Small intestine (tissue), 7 donors: ENCODE results near the gene HMCN1. TPM values are rescaled to one million over a fixed set of nuclear protein-coding genes. Genes with fewer than 3 reads are reported as not detected.

Experiments
- DNase-seq, 2 donors: peaks; one replicate each; pipeline versions ENCODE4 v3.0.0 to v3.0.0-alpha.2; 2013
- FAIRE-seq: peaks from 2 replicates; lab custom pipeline; 2012; peaks lifted over from hg19 to GRCh38; lab: Jason Lieb, UNC
- H3K27ac ChIP-seq, 3 donors: one replicate each; pipeline ENCODE4 v1.5.1; 2013; ENCODE audit warnings: low read length in 2 of 3, mild to moderate bottlenecking in 2 of 3, control low read depth in 1 of 3, inconsistent platforms in 1 of 3, low read depth in 1 of 3, moderate library complexity in 1 of 3
- H3K27me3 ChIP-seq, 3 donors: one replicate each; pipeline ENCODE4 v1.6.1; 2013; ENCODE audit warnings: low read length in 3 of 3, inconsistent platforms in 1 of 3; ENCODE audit not compliant: control insufficient read depth in 3 of 3, insufficient read depth in 3 of 3
- H3K36me3 ChIP-seq, 3 donors: one replicate each; pipeline ENCODE4 v1.6.1; 2013; ENCODE audit warnings: low read length in 3 of 3, inconsistent platforms in 1 of 3, low read depth in 1 of 3, mild to moderate bottlenecking in 1 of 3, moderate library complexity in 1 of 3; ENCODE audit not compliant: control insufficient read depth in 3 of 3, insufficient read depth in 2 of 3
- H3K4me1 ChIP-seq, 3 donors: one replicate each; pipeline ENCODE4 v1.6.1; 2013; ENCODE audit warnings: low read length in 2 of 3, inconsistent platforms in 1 of 3, low read depth in 1 of 3, mild to moderate bottlenecking in 1 of 3, moderate library complexity in 1 of 3; ENCODE audit not compliant: control insufficient read depth in 3 of 3, insufficient read depth in 2 of 3
- H3K4me3 ChIP-seq, 3 donors: one replicate each; pipeline ENCODE4 v1.5.1; 2013; ENCODE audit warnings: low read length in 3 of 3, control low read depth in 1 of 3, inconsistent platforms in 1 of 3, low read depth in 1 of 3, mild to moderate bottlenecking in 1 of 3, moderate library complexity in 1 of 3
- H3K9me3 ChIP-seq, 2 donors: one replicate each; pipeline ENCODE4 v1.6.1; 2013; ENCODE audit warnings: low read depth in 1 of 2, low read length in 1 of 2; ENCODE audit not compliant: control insufficient read depth in 2 of 2, insufficient read depth in 1 of 2
- WGBS, 3 donors: extraction: QIAGEN DNeasy Blood & Tissue Kit; methylation state at CpG; one replicate each; pipeline ENCODE4 v1.1.7; 2013; 5-methylcytosine and 5-hydroxymethylcytosine counted together
- polyA plus RNA-seq, 4 donors: library from polyadenylated mRNA; stranded (reverse) in 3 of 4; unstranded in 1 of 4; fragments of 200-250 nt in 3 of 4; fragments of 120-200 nt in 1 of 4; gene quantifications; one replicate each; pipeline versions ENCODE4 v1.2.1 to v1.2.3, GENCODE V29; 2013
- donor health status: healthy with polysubstance abuse.
- donor health status: control.
- donor health status: control.
- donor health status: Bipolar disorder and iron deficiency.
- donor health status: healthy.

Gene HMCN1
- polyA plus RNA-seq, 4 donors: under 0.01 to 1.9 (median 0.62) TPM

DNA sequence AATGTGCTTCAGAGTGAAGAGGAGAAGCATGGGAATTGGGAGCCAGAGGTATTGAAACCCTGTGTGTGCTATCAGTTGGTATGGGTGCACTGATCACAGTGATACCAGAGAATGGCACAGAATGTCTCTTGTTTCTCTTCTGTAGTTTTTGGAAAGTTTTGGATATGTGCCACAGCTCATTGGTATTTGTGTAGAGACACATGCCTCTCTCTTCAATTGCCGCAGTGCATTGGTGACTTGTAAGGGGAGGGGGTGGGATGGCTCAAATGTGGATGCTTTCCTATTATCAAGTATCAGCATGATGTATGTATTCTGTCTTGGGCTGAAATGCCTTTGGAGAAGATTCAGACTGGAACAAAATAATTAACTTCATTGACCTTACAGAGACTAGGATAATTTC lies 101.0 kb downstream of the HMCN1 start:
- FAIRE-seq: no peak

DNA sequence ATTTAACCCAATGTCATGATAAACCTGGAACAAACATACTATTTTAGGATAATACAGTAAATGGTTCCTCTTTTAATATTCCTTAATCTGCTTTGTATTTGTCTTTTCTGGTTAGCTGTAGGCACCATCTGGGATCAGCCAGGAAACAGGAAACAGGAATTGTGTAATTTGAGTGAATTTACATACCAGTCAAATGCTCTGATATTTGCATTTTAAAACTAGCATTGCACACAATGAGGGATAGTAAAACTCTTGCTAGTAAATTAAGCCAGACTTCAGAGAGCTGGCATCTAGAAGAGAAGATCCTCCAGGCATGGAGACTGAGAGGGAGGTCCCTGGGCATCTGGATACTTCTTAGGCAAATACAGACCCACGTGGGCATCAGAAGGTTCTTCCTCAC lies 103.5 kb downstream of the HMCN1 start:
- no peaks in the 10 kb centered on the region for H3K4me1 ChIP-seq
- FAIRE-seq (no peak), DNase-seq (no peak)
- H3K27me3 ChIP-seq: peaks cover 0 to 3% (median 0%) of the 10 kb centered on the region in 3 donors
- no peaks in the 10 kb centered on the region for H3K36me3 ChIP-seq
- WGBS, 3 donors: 67 to 80% (median 70%) methylated on average over 1 of the region's 1 CpG
- H3K27ac ChIP-seq: no peak overlapping the region
- H3K9me3 ChIP-seq: no peaks in the 10 kb centered on the region
- no peak overlapping the region for H3K4me3 ChIP-seq

More for the DNA sequence above, 101.0 kb downstream of the HMCN1 start:
- Histone ChIP-seq H3K36me3 (no peaks in the 10 kb centered on the region), H3K4me3 (no peak overlapping the region), H3K4me1 (no peaks in the 10 kb centered on the region), H3K27ac (no peak overlapping the region), H3K9me3 (no peaks in the 10 kb centered on the region), H3K27me3 (peaks cover 0 to 3% (median 0%) of the 10 kb centered on the region in 3 donors)
- DNase-seq: no peak
- WGBS, 3 donors: 93 to 100% (median 97%) methylated on average over 1 of the region's 1 CpG

DNA sequence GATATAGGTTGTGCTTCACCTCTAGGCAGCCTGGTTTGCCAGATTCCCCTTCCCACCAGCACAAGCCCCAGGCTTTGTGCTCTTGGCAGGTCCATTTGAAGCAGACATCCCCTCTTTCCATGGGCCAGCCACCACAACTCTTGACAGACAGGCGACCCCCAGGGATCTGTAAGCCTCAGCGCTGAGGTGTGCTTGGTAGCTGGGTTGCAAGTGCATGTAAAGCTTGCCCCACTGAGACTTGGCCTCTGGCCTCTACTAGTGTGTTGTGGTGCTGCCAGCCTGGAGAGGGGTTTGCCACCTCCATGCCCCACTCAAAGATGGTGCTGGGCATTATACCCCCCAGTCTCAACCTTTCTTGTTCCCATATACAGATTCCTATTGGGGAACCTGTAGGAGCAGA lies 103.9 kb downstream of the HMCN1 start:
- DNase-seq (no peak), FAIRE-seq (no peak)
- no peaks in the 10 kb centered on the region for H3K9me3 ChIP-seq
- WGBS, 3 donors: 88 to 94% (median 92%) methylated on average over 2 of the region's 2 CpGs
- peaks cover 0 to 3% (median 0%) of the 10 kb centered on the region in 3 donors for H3K27me3 ChIP-seq
- H3K4me3 ChIP-seq: no peak overlapping the region
- H3K4me1 ChIP-seq: no peaks in the 10 kb centered on the region
- H3K36me3 ChIP-seq: no peaks in the 10 kb centered on the region
- no peak overlapping the region for H3K27ac ChIP-seq

DNA sequence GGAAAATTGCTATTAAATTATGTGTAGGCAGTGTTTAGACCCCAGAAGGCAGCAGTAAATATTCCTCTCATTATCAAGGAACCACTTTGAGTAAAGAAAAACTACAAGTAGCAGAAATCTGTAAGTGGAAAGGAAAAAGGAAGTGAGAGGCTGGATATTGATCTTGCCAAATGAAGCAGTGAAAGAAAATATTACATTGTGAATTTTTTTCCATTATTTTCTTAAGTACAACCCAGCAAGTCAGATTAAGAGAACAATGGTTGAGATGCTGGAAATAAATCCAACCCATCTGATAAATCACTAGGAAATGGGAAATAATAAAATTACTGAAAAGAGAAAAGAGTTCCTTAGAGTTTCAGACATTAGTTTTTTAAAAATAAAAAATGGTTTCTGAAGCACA lies 106.7 kb downstream of the HMCN1 start:
- Histone ChIP-seq H3K27ac (no peak overlapping the region), H3K27me3 (no peaks in the 10 kb centered on the region), H3K9me3 (no peaks in the 10 kb centered on the region), H3K36me3 (no peaks in the 10 kb centered on the region), H3K4me3 (no peak overlapping the region), H3K4me1 (no peaks in the 10 kb centered on the region)
- DNase-seq: no peak
- no peak for FAIRE-seq

DNA sequence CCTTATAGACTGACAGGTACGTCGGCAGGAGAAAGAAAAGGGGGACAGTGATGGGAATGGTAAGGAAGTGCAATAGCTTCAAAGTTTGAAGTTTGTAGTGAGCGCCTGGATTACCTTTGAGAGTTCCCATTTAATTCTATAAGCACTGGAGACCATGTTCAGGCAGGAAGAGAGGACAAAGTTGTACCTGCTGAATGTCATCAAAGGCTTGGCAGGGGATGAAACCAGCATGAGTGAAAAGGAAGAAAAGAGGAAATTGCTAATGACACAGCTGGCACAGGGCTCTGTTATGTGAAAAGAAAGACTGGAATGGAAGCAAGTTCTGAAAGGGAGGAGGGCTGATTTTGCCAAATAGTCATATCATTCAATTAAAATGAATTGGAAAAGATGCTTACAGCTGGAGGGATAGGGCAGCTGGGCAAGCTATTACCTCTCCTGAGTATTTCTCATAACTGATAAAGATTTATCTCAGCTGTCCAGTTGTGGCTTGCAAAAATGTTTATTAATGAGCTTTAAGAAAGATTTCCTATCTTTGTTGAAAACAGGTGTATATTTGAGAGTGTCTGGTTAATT lies 109.2 kb downstream of the HMCN1 start:
- Histone ChIP-seq H3K9me3 (no peaks in the 10 kb centered on the region), H3K36me3 (no peaks in the 10 kb centered on the region), H3K27ac (no peak overlapping the region), H3K27me3 (no peaks in the 10 kb centered on the region), H3K4me3 (no peak overlapping the region), H3K4me1 (no peaks in the 10 kb centered on the region)
- FAIRE-seq (no peak), DNase-seq (no peak)
- 11 to 55% (median 33%) methylated on average over 3 of the region's 3 CpGs for WGBS, 3 donors

DNA sequence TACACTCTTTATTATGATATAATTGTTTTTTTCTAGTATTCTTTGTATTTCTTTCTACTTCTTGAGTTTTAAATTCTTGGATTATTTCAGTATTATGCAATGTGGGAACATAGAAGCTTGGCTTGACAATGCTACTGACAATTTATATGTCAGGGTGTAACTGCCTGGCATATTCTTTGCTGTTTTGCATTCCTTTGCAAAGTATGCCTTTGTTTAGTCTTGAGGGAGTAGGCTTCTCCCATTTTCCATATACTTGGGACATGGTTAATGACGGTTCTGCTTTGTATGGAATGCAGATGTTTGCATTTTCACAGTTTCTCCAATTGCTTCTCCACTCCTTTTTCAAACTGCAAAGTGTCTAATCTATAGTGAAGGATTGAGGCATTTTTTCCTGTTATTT lies 109.8 kb downstream of the HMCN1 start:
- no peak for DNase-seq
- no peaks in the 10 kb centered on the region for H3K4me1 ChIP-seq
- WGBS, 3 donors: 56 to 77% (median 67%) methylated on average over 1 of the region's 1 CpG
- no peak for FAIRE-seq
- no peak overlapping the region for H3K27ac ChIP-seq
- H3K27me3 ChIP-seq: no peaks in the 10 kb centered on the region
- no peak overlapping the region for H3K4me3 ChIP-seq
- H3K9me3 ChIP-seq: no peaks in the 10 kb centered on the region
- H3K36me3 ChIP-seq: no peaks in the 10 kb centered on the region

DNA sequence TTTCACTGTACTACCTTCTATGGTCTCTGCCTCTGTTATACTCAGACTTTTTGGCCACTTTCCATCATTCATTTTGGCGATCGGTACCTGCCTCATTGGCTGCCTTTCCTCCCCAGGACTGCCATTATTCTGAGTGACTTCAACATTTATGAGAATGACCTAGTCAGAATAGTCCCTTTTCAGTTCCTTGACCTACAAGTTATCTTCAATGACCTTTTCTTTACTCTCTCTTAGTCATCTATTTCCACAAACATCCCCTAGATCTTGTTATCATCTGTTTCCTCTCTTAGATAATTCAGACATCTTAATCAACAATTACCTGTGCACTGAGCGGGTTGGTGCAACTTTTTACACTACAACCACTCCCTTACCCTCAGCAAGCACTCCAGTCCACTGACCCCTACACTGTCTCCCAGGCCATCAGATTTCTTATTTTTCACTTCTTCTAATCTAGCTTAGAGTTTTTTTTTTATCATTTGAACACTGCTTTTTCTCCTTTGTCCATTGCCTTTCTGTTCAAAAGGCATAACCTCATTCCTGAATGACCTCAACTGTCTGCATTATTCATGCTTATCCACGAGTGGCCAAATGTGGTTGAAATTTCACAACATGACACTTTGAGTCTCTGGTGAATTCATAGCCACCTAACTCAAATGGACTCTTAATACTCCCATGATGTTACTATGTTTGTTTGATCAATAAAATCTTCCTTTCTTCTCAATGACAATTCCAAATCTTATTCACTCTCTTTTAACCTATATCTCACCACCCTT lies 112.7 kb downstream of the HMCN1 start:
- no peak for DNase-seq
- no peak overlapping the region for H3K27ac ChIP-seq
- H3K4me3 ChIP-seq: no peak overlapping the region
- FAIRE-seq: no peak
- H3K27me3 ChIP-seq: no peaks in the 10 kb centered on the region
- H3K36me3 ChIP-seq: no peaks in the 10 kb centered on the region
- no peaks in the 10 kb centered on the region for H3K9me3 ChIP-seq
- no peaks in the 10 kb centered on the region for H3K4me1 ChIP-seq
- 69 to 77% (median 77%) methylated on average over 4 of the region's 4 CpGs for WGBS, 3 donors

DNA sequence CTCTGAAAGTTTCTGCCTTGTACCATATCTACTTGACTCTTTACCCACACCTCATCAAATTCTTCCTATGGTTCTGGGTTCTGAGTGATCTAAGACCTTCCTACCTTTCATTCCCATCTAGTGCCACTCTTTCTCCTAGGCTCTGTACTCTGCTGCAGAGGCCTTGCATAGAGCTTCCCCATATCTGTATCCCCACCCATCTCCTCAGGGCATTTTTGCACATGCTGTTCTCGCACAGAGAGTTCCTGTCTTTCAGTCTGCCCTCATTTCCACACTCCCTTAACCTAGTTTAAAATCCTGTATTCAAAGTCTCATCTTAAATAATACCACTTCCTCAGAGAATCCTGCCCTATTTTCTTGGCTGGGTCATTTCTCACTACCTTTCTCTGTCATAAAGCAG lies 114.8 kb downstream of the HMCN1 start:
- 76 to 86% (median 78%) methylated on average over 1 of the region's 1 CpG for WGBS, 3 donors

More for the DNA sequence above, 114.8 kb downstream of the HMCN1 start:
- Histone ChIP-seq H3K4me1 (peaks cover 0 to 2% (median 0%) of the 10 kb centered on the region in 3 donors), H3K36me3 (no peaks in the 10 kb centered on the region), H3K27me3 (no peaks in the 10 kb centered on the region), H3K4me3 (no peak overlapping the region), H3K27ac (no peak overlapping the region), H3K9me3 (no peaks in the 10 kb centered on the region)
- DNase-seq (no peak), FAIRE-seq (no peak)
